Suprapubic skin (tissue), 4 donors: Measurements from ENCODE around the gene PLXNB1. TPM values are rescaled to one million over a fixed set of nuclear protein-coding genes. Genes with fewer than 3 reads are reported as not detected.

Experiments
- DNase-seq, 2 donors: peaks; one replicate each; pipeline ENCODE4 v3.0.0-alpha.2; 2019; ENCODE audit warnings: low spot score in 2 of 2
- H3K27ac ChIP-seq: fragments of 200-600 bp; sonication (generic); one replicate; pipeline ENCODE4 v1.5.1; 2019
- H3K27me3 ChIP-seq: fragments of 200-600 bp; sonication (generic); one replicate; pipeline ENCODE4 v1.5.1; 2019
- H3K36me3 ChIP-seq: fragments of 200-600 bp; sonication (generic); one replicate; pipeline ENCODE4 v1.5.1; 2019
- H3K4me1 ChIP-seq: fragments of 200-600 bp; sonication (generic); one replicate; pipeline ENCODE4 v1.5.1; 2019
- H3K4me3 ChIP-seq: fragments of 200-600 bp; sonication (generic); one replicate; pipeline ENCODE4 v1.5.1; 2019; ENCODE audit warnings: mild to moderate bottlenecking
- H3K9me3 ChIP-seq: fragments of 200-600 bp; sonication (generic); one replicate; pipeline ENCODE4 v1.5.1; 2019
- EP300 ChIP-seq: sonication (generic); formaldehyde crosslinking; IDR thresholded peaks from one replicate; pipeline ENCODE4 v1.6.1; 2017; ENCODE audit warnings: antibody characterized with exemption
- POLR2A ChIP-seq, 2 donors: fragments of 450-650 bp; IDR thresholded peaks; one replicate each; pipeline ENCODE4 v1.6.1; 2017; ENCODE audit warnings: antibody characterized with exemption in 2 of 2, mild to moderate bottlenecking in 2 of 2, moderate library complexity in 2 of 2
- POLR2AphosphoS5 ChIP-seq, 3 donors: sonication (generic); formaldehyde crosslinking; IDR thresholded peaks; one replicate each; pipeline ENCODE4 v1.6.1; 2017; ENCODE audit warnings: antibody characterized with exemption in 3 of 3
- WGBS: methylation state at CpG from one replicate; pipeline ENCODE4 v1.1.5; 2018; 5-methylcytosine and 5-hydroxymethylcytosine counted together
- total RNA-seq, 4 donors: library from RNA; depleted of rRNA; stranded (reverse); fragments of >200 nt; gene quantifications; one replicate each; pipeline ENCODE4 v1.1.0, GENCODE V29; 2016
- TF ChIP-seq, protein P1 (sequence below), 2 donors: fragments of 200-600 bp in 1 of 2; fragments of 450-650 bp in 1 of 2; sonication (generic) in 1 of 2; IDR thresholded peaks; one replicate each; pipeline ENCODE4 v1.5.1; 2016 to 2019; ENCODE audit warnings: antibody characterized with exemption in 2 of 2, mild to moderate bottlenecking in 1 of 2, moderate library complexity in 1 of 2

PLXNB1 gene
- total RNA-seq, 4 donors from 2014 or later = 188 to 384 (median 220) TPM

DNA sequence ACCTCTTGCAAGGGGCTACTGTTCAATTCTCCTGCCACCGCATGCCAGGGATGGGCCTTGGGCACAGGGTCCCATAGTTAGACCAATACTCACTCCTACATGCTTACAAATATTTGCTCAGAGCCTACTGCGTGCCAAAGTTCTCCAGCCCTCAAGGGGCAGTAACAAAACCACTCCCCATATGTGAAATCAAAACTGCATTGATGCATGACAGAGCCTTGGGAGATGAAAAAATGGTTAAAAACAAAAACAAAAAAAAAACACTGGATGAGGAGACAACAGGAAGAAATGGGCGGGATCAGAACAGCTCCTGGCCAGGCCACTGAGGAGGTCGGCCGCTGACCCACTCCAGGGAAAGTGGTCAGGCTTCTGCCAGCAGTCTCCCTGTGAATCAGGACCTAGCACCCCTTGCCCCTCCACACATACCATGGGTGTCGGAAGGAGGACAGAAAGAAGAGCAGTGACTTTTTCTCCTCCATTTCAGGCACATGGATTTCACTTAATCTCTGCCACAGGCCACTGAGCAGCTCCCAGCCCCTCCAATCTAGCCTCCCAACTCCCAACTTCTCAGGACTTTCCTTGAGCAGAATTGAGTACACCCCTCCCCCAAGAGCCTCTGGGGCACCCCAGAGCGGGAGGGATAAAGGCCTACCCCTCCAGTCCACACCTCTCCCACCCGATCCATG, 2.8 kb downstream of the PLXNB1 start:
- no peak for DNase-seq
- H3K4me1 ChIP-seq = peaks cover 89% of the 10 kb centered on the region
- 34% methylated on average over 8 of the region's 8 CpGs for WGBS
- H3K4me3 ChIP-seq = peak overlapping the region; percentile 93
- no peaks in the 10 kb centered on the region for H3K27me3 ChIP-seq
- peak overlapping the region; percentile 97 for H3K27ac ChIP-seq
- H3K9me3 ChIP-seq = no peaks in the 10 kb centered on the region
- H3K36me3 ChIP-seq = peaks cover 16% of the 10 kb centered on the region
- TF ChIP-seq POLR2A (IDR thresholded peaks at IDR 0.05) (no peak), EP300 (no peak), POLR2AphosphoS5 (IDR thresholded peaks at IDR 0.05) (no peak)
- TF ChIP-seq, protein P1, sequence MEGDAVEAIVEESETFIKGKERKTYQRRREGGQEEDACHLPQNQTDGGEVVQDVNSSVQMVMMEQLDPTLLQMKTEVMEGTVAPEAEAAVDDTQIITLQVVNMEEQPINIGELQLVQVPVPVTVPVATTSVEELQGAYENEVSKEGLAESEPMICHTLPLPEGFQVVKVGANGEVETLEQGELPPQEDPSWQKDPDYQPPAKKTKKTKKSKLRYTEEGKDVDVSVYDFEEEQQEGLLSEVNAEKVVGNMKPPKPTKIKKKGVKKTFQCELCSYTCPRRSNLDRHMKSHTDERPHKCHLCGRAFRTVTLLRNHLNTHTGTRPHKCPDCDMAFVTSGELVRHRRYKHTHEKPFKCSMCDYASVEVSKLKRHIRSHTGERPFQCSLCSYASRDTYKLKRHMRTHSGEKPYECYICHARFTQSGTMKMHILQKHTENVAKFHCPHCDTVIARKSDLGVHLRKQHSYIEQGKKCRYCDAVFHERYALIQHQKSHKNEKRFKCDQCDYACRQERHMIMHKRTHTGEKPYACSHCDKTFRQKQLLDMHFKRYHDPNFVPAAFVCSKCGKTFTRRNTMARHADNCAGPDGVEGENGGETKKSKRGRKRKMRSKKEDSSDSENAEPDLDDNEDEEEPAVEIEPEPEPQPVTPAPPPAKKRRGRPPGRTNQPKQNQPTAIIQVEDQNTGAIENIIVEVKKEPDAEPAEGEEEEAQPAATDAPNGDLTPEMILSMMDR (IDR thresholded peaks at IDR 0.05) = no peak

DNA sequence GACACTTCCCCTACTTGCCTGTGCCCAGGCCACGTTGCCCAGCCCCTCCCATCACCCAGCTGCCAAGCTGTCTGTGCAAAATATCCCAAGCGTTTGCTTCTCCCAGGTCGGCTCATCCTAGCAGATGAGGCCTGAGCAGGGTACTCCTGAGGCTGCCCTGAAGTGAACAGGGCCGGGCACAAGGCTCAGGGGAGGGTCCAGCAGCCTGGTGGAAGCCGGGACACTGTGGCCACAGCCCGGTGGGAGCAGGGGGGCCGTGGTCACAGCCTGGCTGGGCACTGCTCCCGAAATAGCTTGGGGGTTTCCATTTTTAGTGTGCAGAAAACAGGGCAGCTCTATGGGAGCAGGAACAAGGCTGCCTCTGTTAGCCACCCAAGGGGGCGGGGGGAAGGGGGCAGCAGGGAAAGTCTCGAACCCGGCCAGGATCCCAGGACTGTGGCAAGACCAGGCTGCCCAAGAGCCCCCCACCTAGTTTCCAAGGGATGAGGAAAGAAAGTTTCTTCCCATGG, 3.4 kb downstream of the PLXNB1 start:
- whole genome bisulfite sequencing = 35% methylated on average over 9 of the region's 11 CpGs

DNA sequence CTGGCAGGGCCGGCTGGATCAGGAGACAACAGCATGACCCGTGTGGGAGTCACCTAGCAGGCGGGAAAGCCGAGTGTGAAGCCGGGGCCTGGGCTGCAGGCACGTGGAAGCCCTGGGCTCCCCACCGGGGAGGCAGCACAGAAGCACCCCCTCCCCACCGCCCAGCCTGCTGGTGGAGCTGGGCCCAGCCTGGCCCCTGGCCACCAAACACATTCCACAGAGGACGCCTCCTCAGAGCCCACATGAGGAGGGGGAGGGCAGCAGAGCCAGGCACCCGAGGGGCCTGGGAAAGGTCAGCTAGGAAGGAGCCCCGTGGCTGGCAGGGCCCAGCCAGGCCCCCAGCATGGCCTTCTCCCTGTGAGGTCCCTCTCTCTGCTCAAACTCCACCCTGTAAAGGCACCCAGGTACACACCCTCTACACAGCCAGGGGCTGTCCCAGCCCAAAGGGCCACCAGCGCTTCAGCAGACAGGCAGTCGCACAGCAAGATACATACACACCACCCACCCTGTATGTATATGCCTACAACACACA, 4.5 kb downstream of the PLXNB1 start:
- peaks cover 78% of the 10 kb centered on the region for H3K4me1 ChIP-seq

More for the DNA sequence above, 3.4 kb downstream of the PLXNB1 start:
- H3K27me3 ChIP-seq = no peaks in the 10 kb centered on the region
- H3K9me3 ChIP-seq = no peaks in the 10 kb centered on the region
- peak overlapping the region; percentile 97 for H3K27ac ChIP-seq
- H3K36me3 ChIP-seq = peaks cover 23% of the 10 kb centered on the region
- no peak for DNase-seq
- peaks cover 89% of the 10 kb centered on the region for H3K4me1 ChIP-seq
- H3K4me3 ChIP-seq = peak overlapping the region; percentile 93
- TF ChIP-seq EP300 (no peak), POLR2AphosphoS5 (IDR thresholded peaks at IDR 0.05) (no peak), POLR2A (IDR thresholded peaks at IDR 0.05) (no peak)
- TF ChIP-seq, protein P1 (IDR thresholded peaks at IDR 0.05) = no peak

DNA sequence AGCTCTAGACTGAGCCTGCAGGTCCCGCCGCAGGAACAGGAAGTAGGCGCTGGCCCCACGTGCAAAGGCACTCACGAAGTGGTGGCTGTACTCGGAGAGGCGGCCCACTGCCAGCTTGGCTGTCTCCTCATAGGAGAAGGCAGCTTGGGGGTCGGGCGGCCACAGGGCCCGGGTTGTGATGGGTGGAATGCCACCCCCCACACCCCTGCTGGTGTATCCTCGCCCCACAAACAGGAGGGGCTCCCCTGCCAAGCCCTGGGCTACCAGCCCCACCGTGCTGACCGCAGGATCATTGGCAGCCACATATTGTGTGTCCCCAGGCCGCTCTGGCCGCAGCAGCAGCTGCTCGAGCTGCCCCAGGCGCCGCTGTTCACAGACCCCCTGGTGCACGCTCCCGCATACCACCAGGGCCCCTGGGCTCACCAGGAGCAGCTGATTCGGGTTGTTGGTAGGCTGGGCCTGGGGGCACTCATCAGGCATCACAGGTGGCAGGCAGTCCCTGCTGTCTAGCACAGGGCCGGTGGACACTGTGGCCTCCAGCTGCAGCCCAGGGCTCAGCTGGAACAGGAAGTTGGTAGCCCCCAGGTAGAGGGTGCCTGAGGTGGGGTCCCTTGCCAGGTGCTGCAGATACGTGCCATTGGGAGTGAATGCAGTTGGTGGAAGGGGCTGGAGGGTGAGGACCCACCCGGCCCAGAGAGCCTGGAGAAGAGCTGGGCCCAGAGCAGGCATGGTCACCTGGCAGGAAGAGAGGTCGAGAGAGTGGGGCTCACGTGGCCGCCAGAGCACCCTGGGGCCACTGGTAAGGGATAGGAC, 5.8 kb downstream of the PLXNB1 start:
- DNase-seq = no peak
- H3K4me3 ChIP-seq = no peak overlapping the region
- H3K9me3 ChIP-seq = no peaks in the 10 kb centered on the region
- peaks cover 45% of the 10 kb centered on the region for H3K36me3 ChIP-seq
- H3K4me1 ChIP-seq = peaks cover 71% of the 10 kb centered on the region
- no peaks in the 10 kb centered on the region for H3K27me3 ChIP-seq
- WGBS = 77% methylated on average over 11 of the region's 27 CpGs
- TF ChIP-seq, protein P1 (IDR thresholded peaks at IDR 0.05) = no peak
- TF ChIP-seq POLR2AphosphoS5 (IDR thresholded peaks at IDR 0.05) = no peak
- TF ChIP-seq EP300 = no peak
- TF ChIP-seq POLR2A (IDR thresholded peaks at IDR 0.05) = no peak
- H3K27ac ChIP-seq = no peak overlapping the region

More for the DNA sequence above, 4.5 kb downstream of the PLXNB1 start:
- WGBS = 37% methylated on average over 11 of the region's 13 CpGs
- peaks cover 32% of the 10 kb centered on the region for H3K36me3 ChIP-seq
- no peak for DNase-seq
- H3K9me3 ChIP-seq = no peaks in the 10 kb centered on the region
- peak overlapping the region; percentile 38 for H3K27ac ChIP-seq
- H3K4me3 ChIP-seq = peak overlapping the region; percentile 93
- no peaks in the 10 kb centered on the region for H3K27me3 ChIP-seq
- TF ChIP-seq EP300 (no peak), POLR2A (IDR thresholded peaks at IDR 0.05) (no peak), POLR2AphosphoS5 (IDR thresholded peaks at IDR 0.05) (no peak)
- TF ChIP-seq, protein P1 (IDR thresholded peaks at IDR 0.05) = no peak
